Choroid plexus epithelial cell (primary cell): ENCODE data around the gene DBI.

Source experiments
- DNase-seq: peaks from one replicate; pipeline ENCODE4 v3.0.0-alpha.2; 2010; ENCODE audit warnings: low read depth
- H3K4me3 ChIP-seq: 2 replicates; pipeline ENCODE4 v1.5.1; 2011; ENCODE audit warnings: low read depth, mild to moderate bottlenecking, control low read depth, low read length, moderate library complexity
- CTCF ChIP-seq: conservative IDR thresholded peaks from 2 replicates; pipeline ENCODE4 v1.5.1; 2011; ENCODE audit warnings: low read depth, mild to moderate bottlenecking, control low read depth, inconsistent platforms, low read length, moderate library complexity

The DBI gene

GRCh38 chr2:119360423-119360966 lies 6.3 kb upstream of the DBI start:
- H3K4me3 ChIP-seq, result no peak overlapping the region
- no peak for DNase-seq
- no peak for TF ChIP-seq CTCF

- TF ChIP-seq CTCF, result no peak
- no peak overlapping the region for H3K4me3 ChIP-seq
- DNase-seq, result no peak
Measured at GRCh38 chr2:119364798-119365197, 2.0 kb upstream of the DBI start.

GRCh38 chr2:119365436-119365835 lies 1.3 kb upstream of the DBI start:
- TF ChIP-seq CTCF, result no peak
- H3K4me3 ChIP-seq, result peak overlapping the region; percentile 94
- no peak for DNase-seq

GRCh38 chr2:119366161-119366648 lies 572 bp upstream of the DBI start:
- no peak for TF ChIP-seq CTCF
- H3K4me3 ChIP-seq, result peak overlapping the region; percentile 94
- peak; percentile 42 for DNase-seq

- peak; percentile 12 for DNase-seq
- TF ChIP-seq CTCF, result no peak
Measured at GRCh38 chr2:119367472-119368099, 809 bp downstream of the DBI start.

GRCh38 chr2:119369845-119370244 lies 3.1 kb downstream of the DBI start:
- TF ChIP-seq CTCF, result no peak
- no peak for DNase-seq

More at GRCh38 chr2:119367472-119368099, 809 bp downstream of the DBI start:
- H3K4me3 ChIP-seq, result peak overlapping the region; percentile 94

GRCh38 chr2:119371111-119371510 lies 4.3 kb downstream of the DBI start:
- TF ChIP-seq CTCF, result no peak
- no peak for DNase-seq
- no peak overlapping the region for H3K4me3 ChIP-seq

More at GRCh38 chr2:119369845-119370244, 3.1 kb downstream of the DBI start:
- no peak overlapping the region for H3K4me3 ChIP-seq
